SH-SY5Y (cell line): ENCODE measurements around the gene SUMO3.

Source experiments
- GATA2 ChIP-seq: IDR thresholded peaks from 2 replicates; pipeline ENCODE4 v1.6.1; 2011; ENCODE audit warnings: mild to moderate bottlenecking, low read depth, low read length
- GATA3 ChIP-seq: IDR thresholded peaks from 2 replicates; pipeline ENCODE4 v1.6.1; 2011; ENCODE audit warnings: low read depth, mild to moderate bottlenecking, low read length, moderate library complexity

SUMO3 gene

GRCh38 chr21:44762221-44763049 lies 55.4 kb downstream of the SUMO3 start:
- TF ChIP-seq GATA3 (no peak), GATA2 (no peak)

- TF ChIP-seq GATA2 = no peak
- no peak for TF ChIP-seq GATA3
These were observed 56.1 kb downstream of the SUMO3 start for GRCh38 chr21:44761747-44762208.

- TF ChIP-seq GATA2 (no peak), GATA3 (no peak)
These were observed 56.7 kb downstream of the SUMO3 start for GRCh38 chr21:44761011-44761729.

- no peak for TF ChIP-seq GATA3
- no peak for TF ChIP-seq GATA2
These were observed 57.5 kb downstream of the SUMO3 start for GRCh38 chr21:44760376-44760775.

GRCh38 chr21:44759628-44760285 lies 58.1 kb downstream of the SUMO3 start:
- TF ChIP-seq GATA3 = no peak
- no peak for TF ChIP-seq GATA2

- TF ChIP-seq GATA3 (no peak), GATA2 (no peak)
These were observed 58.9 kb downstream of the SUMO3 start for GRCh38 chr21:44758781-44759627.

GRCh38 chr21:44758141-44758561 lies 59.7 kb downstream of the SUMO3 start:
- TF ChIP-seq GATA2 (no peak), GATA3 (no peak)

GRCh38 chr21:44757731-44758130 lies 60.1 kb downstream of the SUMO3 start:
- TF ChIP-seq GATA2 (no peak), GATA3 (no peak)

GRCh38 chr21:44756423-44757185 lies 61.3 kb downstream of the SUMO3 start:
- no peak for TF ChIP-seq GATA3
- no peak for TF ChIP-seq GATA2
